Tibial nerve (tissue), 4 donors: Measurements from ENCODE around the gene IQGAP2. TPM values are rescaled to one million over a fixed set of nuclear protein-coding genes. Genes with fewer than 3 reads are reported as not detected.

Source experiments
- DNase-seq, 2 donors: peaks; one replicate each; pipeline ENCODE4 v3.0.0-alpha.2; 2019; ENCODE audit warnings: low spot score in 2 of 2
- H3K27ac ChIP-seq, 4 donors: fragments of 200-600 bp; sonication (generic) in 3 of 4; one replicate each; pipeline ENCODE4 v1.5.1; 2017 to 2019; ENCODE audit warnings: mild to moderate bottlenecking in 1 of 4
- H3K27me3 ChIP-seq, 2 donors: fragments of 200-600 bp; sonication (generic) in 1 of 2; one replicate each; pipeline versions ENCODE4 v1.5.1 to v1.6.0; 2017 to 2019
- H3K36me3 ChIP-seq, 3 donors: fragments of 200-600 bp; sonication (generic); one replicate each; pipeline ENCODE4 v1.5.1; 2018 to 2019
- H3K4me1 ChIP-seq, 4 donors: fragments of 200-600 bp; sonication (generic) in 3 of 4; one replicate each; pipeline ENCODE4 v1.5.1; 2017 to 2019
- H3K4me3 ChIP-seq, 4 donors: fragments of 200-600 bp; sonication (generic) in 3 of 4; one replicate each; pipeline ENCODE4 v1.5.1; 2017 to 2019; ENCODE audit warnings: mild to moderate bottlenecking in 1 of 4, moderate library complexity in 1 of 4
- H3K9me3 ChIP-seq, 4 donors: fragments of 200-600 bp; sonication (generic) in 3 of 4; one replicate each; pipeline ENCODE4 v1.5.1; 2017 to 2019
- CTCF ChIP-seq, 5 experiments: fragments of 200-600 bp in 3 of 5; fragments of 450-650 bp in 2 of 5; sonication (generic) in 3 of 5; IDR thresholded peaks; one replicate each; pipeline ENCODE4 v1.5.1; 2016 to 2019; ENCODE audit warnings: antibody characterized with exemption in 5 of 5, mild to moderate bottlenecking in 3 of 5, moderate library complexity in 2 of 5
- EP300 ChIP-seq, 2 donors: sonication (generic); formaldehyde crosslinking; IDR thresholded peaks; one replicate each; pipeline ENCODE4 v1.6.1; 2017; ENCODE audit warnings: antibody characterized with exemption in 2 of 2, mild to moderate bottlenecking in 1 of 2
- POLR2A ChIP-seq, 2 donors: fragments of 450-650 bp; IDR thresholded peaks; one replicate each; pipeline ENCODE4 v1.6.1; 2017; ENCODE audit warnings: antibody characterized with exemption in 2 of 2, mild to moderate bottlenecking in 2 of 2, moderate library complexity in 2 of 2
- WGBS, 2 donors: methylation state at CpG; one replicate each; pipeline ENCODE4 v1.1.5; 2018; 5-methylcytosine and 5-hydroxymethylcytosine counted together
- total RNA-seq, 4 donors: library from RNA; depleted of rRNA; stranded (reverse); fragments of >200 nt; gene quantifications; one replicate each; pipeline ENCODE4 v1.1.0, GENCODE V29; 2016

The IQGAP2 gene
- total RNA-seq, 4 donors from 2014 or later: 42.8 to 58.2 (median 52.3) TPM

DNA sequence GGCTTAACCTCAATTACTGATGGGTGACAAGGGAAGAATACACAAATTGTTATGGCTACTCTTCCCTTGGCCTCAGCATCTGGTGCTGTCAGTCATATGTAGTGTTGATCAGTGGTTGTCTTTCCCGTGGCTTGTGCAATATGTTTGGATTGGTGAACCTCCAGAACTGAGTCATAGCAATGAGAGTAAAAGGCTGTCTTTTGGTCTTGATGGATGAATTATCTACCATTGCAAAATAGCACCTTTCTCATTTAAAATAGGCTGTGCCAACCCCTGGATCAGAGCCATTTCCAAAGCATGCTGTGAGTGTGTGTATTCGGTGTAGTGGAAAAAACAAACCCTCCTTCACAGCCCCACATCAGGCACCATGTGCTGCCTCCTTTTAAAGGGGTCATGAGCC lies 298.2 kb downstream of the IQGAP2 start:
- Histone ChIP-seq H3K27me3 (no peaks in the 10 kb centered on the region), H3K36me3 (peaks cover 0 to 21% (median 0%) of the 10 kb centered on the region in 3 donors), H3K9me3 (no peaks in the 10 kb centered on the region), H3K4me1 (peaks cover 0 to 9% (median 0%) of the 10 kb centered on the region in 4 donors), H3K27ac (no peak overlapping the region), H3K4me3 (no peak overlapping the region)
- TF ChIP-seq EP300 (IDR thresholded peaks at IDR 0.05) (peak in 1 of 2 donors; percentile 66), POLR2A (IDR thresholded peaks at IDR 0.05) (no peak), CTCF (IDR thresholded peaks at IDR 0.05) (no peak)
- peak; percentile 41 to 83 for DNase-seq
- 33 to 44% methylated on average over 2 of the region's 2 CpGs for WGBS, 2 donors

- Histone ChIP-seq H3K27ac (no peak overlapping the region), H3K4me3 (no peak overlapping the region), H3K9me3 (no peaks in the 10 kb centered on the region), H3K27me3 (no peaks in the 10 kb centered on the region), H3K36me3 (peaks cover 0 to 16% (median 0%) of the 10 kb centered on the region in 3 donors), H3K4me1 (peaks cover 0 to 9% (median 0%) of the 10 kb centered on the region in 4 donors)
- WGBS, 2 donors: 80 to 85% methylated on average over 2 of the region's 2 CpGs
- DNase-seq: no peak
- TF ChIP-seq POLR2A (IDR thresholded peaks at IDR 0.05) (no peak), CTCF (IDR thresholded peaks at IDR 0.05) (no peak)
Measured at GRCh38 chr5:76703707-76704106, 300.6 kb downstream of the IQGAP2 start.

GRCh38 chr5:76704131-76704663 lies 301.1 kb downstream of the IQGAP2 start:
- Histone ChIP-seq H3K4me1 (peaks cover 0 to 9% (median 0%) of the 10 kb centered on the region in 4 donors), H3K4me3 (no peak overlapping the region), H3K36me3 (peaks cover 0 to 16% (median 0%) of the 10 kb centered on the region in 3 donors), H3K27me3 (no peaks in the 10 kb centered on the region), H3K27ac (no peak overlapping the region), H3K9me3 (no peaks in the 10 kb centered on the region)
- no peak for DNase-seq
- TF ChIP-seq EP300 (IDR thresholded peaks at IDR 0.05) (no peak), CTCF (IDR thresholded peaks at IDR 0.05) (no peak), POLR2A (IDR thresholded peaks at IDR 0.05) (no peak)

- H3K36me3 ChIP-seq: peaks cover 0 to 16% (median 0%) of the 10 kb centered on the region in 3 donors
- TF ChIP-seq EP300 (IDR thresholded peaks at IDR 0.05) (no peak), CTCF (IDR thresholded peaks at IDR 0.05) (no peak), POLR2A (IDR thresholded peaks at IDR 0.05) (no peak)
- no peak for DNase-seq
- no peaks in the 10 kb centered on the region for H3K9me3 ChIP-seq
- H3K27me3 ChIP-seq: no peaks in the 10 kb centered on the region
- peaks cover 0 to 21% (median 4%) of the 10 kb centered on the region in 4 donors for H3K4me1 ChIP-seq
- no peak overlapping the region for H3K4me3 ChIP-seq
- H3K27ac ChIP-seq: no peak overlapping the region
Measured at GRCh38 chr5:76705574-76705973, 302.5 kb downstream of the IQGAP2 start.

GRCh38 chr5:76709762-76710161 lies 306.7 kb downstream of the IQGAP2 start:
- Histone ChIP-seq H3K4me3 (no peak overlapping the region), H3K9me3 (no peaks in the 10 kb centered on the region), H3K27me3 (peaks cover 0 to 9% of the 10 kb centered on the region in 2 donors), H3K27ac (peak overlapping the region in 1 of 4 donors; percentile 52), H3K4me1 (peaks cover 0 to 17% (median 7%) of the 10 kb centered on the region in 4 donors), H3K36me3 (no peaks in the 10 kb centered on the region)
- no peak for DNase-seq
- 27 to 28% methylated on average over 2 of the region's 2 CpGs for WGBS, 2 donors
- TF ChIP-seq EP300 (IDR thresholded peaks at IDR 0.05) (no peak), POLR2A (IDR thresholded peaks at IDR 0.05) (no peak), CTCF (IDR thresholded peaks at IDR 0.05) (no peak)
